ENCODE results near the gene C2CD3.

Gene C2CD3

GRCh38 chr11:74185695-74186094, 14.9 kb upstream of the C2CD3 start:
- H3K27me3 ChIP-seq (ENCODE audit: control insufficient read depth, insufficient read depth, low read length), result no peaks in the 10 kb centered on the region
- H3K9ac ChIP-seq (ENCODE audit: low read depth, low read length), result no peak overlapping the region
- H3K4me1 ChIP-seq (ENCODE audit: control insufficient read depth, insufficient read depth, low read length), result no peaks in the 10 kb centered on the region
- no peaks in the 10 kb centered on the region for H3K36me3 ChIP-seq (ENCODE audit: control insufficient read depth, insufficient read depth, low read length)
- H3K4me3 ChIP-seq (ENCODE audit: low read depth, low read length), result no peak overlapping the region
- H3K9me3 ChIP-seq (ENCODE audit: control insufficient read depth, insufficient read depth, low read length), result no peaks in the 10 kb centered on the region

- no peaks in the 10 kb centered on the region for H3K4me1 ChIP-seq (ENCODE audit: control insufficient read depth, insufficient read depth, low read length)
- no peak overlapping the region for H3K9ac ChIP-seq (ENCODE audit: low read depth, low read length)
- no peaks in the 10 kb centered on the region for H3K9me3 ChIP-seq (ENCODE audit: control insufficient read depth, insufficient read depth, low read length)
- no peaks in the 10 kb centered on the region for H3K27me3 ChIP-seq (ENCODE audit: control insufficient read depth, insufficient read depth, low read length)
- no peaks in the 10 kb centered on the region for H3K36me3 ChIP-seq (ENCODE audit: control insufficient read depth, insufficient read depth, low read length)
- H3K4me3 ChIP-seq (ENCODE audit: low read depth, low read length), result no peak overlapping the region
Observed at GRCh38 chr11:74185285-74185684, 14.5 kb upstream of the C2CD3 start.

GRCh38 chr11:74182635-74183034, 11.8 kb upstream of the C2CD3 start:
- Histone ChIP-seq H3K9me3 (ENCODE audit: control insufficient read depth, insufficient read depth, low read length) (no peaks in the 10 kb centered on the region), H3K27me3 (ENCODE audit: control insufficient read depth, insufficient read depth, low read length) (no peaks in the 10 kb centered on the region), H3K4me3 (ENCODE audit: low read depth, low read length) (no peak overlapping the region), H3K9ac (ENCODE audit: low read depth, low read length) (no peak overlapping the region), H3K36me3 (ENCODE audit: control insufficient read depth, insufficient read depth, low read length) (no peaks in the 10 kb centered on the region), H3K4me1 (ENCODE audit: control insufficient read depth, insufficient read depth, low read length) (no peaks in the 10 kb centered on the region)

- Histone ChIP-seq H3K9me3 (ENCODE audit: control insufficient read depth, insufficient read depth, low read length) (no peaks in the 10 kb centered on the region), H3K9ac (ENCODE audit: low read depth, low read length) (no peak overlapping the region), H3K4me3 (ENCODE audit: low read depth, low read length) (no peak overlapping the region), H3K36me3 (ENCODE audit: control insufficient read depth, insufficient read depth, low read length) (no peaks in the 10 kb centered on the region), H3K27me3 (ENCODE audit: control insufficient read depth, insufficient read depth, low read length) (no peaks in the 10 kb centered on the region), H3K4me1 (ENCODE audit: control insufficient read depth, insufficient read depth, low read length) (no peaks in the 10 kb centered on the region)
Observed at GRCh38 chr11:74179234-74180052, 8.6 kb upstream of the C2CD3 start.

- Histone ChIP-seq H3K36me3 (ENCODE audit: control insufficient read depth, insufficient read depth, low read length) (no peaks in the 10 kb centered on the region), H3K9ac (ENCODE audit: low read depth, low read length) (no peak overlapping the region), H3K9me3 (ENCODE audit: control insufficient read depth, insufficient read depth, low read length) (no peaks in the 10 kb centered on the region), H3K27me3 (ENCODE audit: control insufficient read depth, insufficient read depth, low read length) (no peaks in the 10 kb centered on the region), H3K4me3 (ENCODE audit: low read depth, low read length) (no peak overlapping the region), H3K4me1 (ENCODE audit: control insufficient read depth, insufficient read depth, low read length) (peaks cover 5% of the 10 kb centered on the region)
Observed at GRCh38 chr11:74175920-74176319, 5.1 kb upstream of the C2CD3 start.

GRCh38 chr11:74171997-74172396, 1.2 kb upstream of the C2CD3 start:
- H3K9ac ChIP-seq (ENCODE audit: low read depth, low read length), result peak overlapping the region; percentile 82
- H3K4me3 ChIP-seq (ENCODE audit: low read depth, low read length), result peak overlapping the region; percentile 99
- peaks cover 7% of the 10 kb centered on the region for H3K4me1 ChIP-seq (ENCODE audit: control insufficient read depth, insufficient read depth, low read length)
- H3K9me3 ChIP-seq (ENCODE audit: control insufficient read depth, insufficient read depth, low read length), result no peaks in the 10 kb centered on the region
- no peaks in the 10 kb centered on the region for H3K36me3 ChIP-seq (ENCODE audit: control insufficient read depth, insufficient read depth, low read length)
- H3K27me3 ChIP-seq (ENCODE audit: control insufficient read depth, insufficient read depth, low read length), result no peaks in the 10 kb centered on the region

GRCh38 chr11:74171630-74171968, 797 bp upstream of the C2CD3 start:
- peak overlapping the region; percentile 82 for H3K9ac ChIP-seq (ENCODE audit: low read depth, low read length)
- no peaks in the 10 kb centered on the region for H3K36me3 ChIP-seq (ENCODE audit: control insufficient read depth, insufficient read depth, low read length)
- no peaks in the 10 kb centered on the region for H3K9me3 ChIP-seq (ENCODE audit: control insufficient read depth, insufficient read depth, low read length)
- H3K27me3 ChIP-seq (ENCODE audit: control insufficient read depth, insufficient read depth, low read length), result no peaks in the 10 kb centered on the region
- peak overlapping the region; percentile 99 for H3K4me3 ChIP-seq (ENCODE audit: low read depth, low read length)
- H3K4me1 ChIP-seq (ENCODE audit: control insufficient read depth, insufficient read depth, low read length), result peaks cover 7% of the 10 kb centered on the region

GRCh38 chr11:74169738-74170458, 904 bp downstream of the C2CD3 start:
- peak overlapping the region; percentile 17 for H3K9ac ChIP-seq (ENCODE audit: low read depth, low read length)
- peak overlapping the region; percentile 99 for H3K4me3 ChIP-seq (ENCODE audit: low read depth, low read length)
- peaks cover 7% of the 10 kb centered on the region for H3K4me1 ChIP-seq (ENCODE audit: control insufficient read depth, insufficient read depth, low read length)
- no peaks in the 10 kb centered on the region for H3K27me3 ChIP-seq (ENCODE audit: control insufficient read depth, insufficient read depth, low read length)
- no peaks in the 10 kb centered on the region for H3K36me3 ChIP-seq (ENCODE audit: control insufficient read depth, insufficient read depth, low read length)
- H3K9me3 ChIP-seq (ENCODE audit: control insufficient read depth, insufficient read depth, low read length), result no peaks in the 10 kb centered on the region

GRCh38 chr11:74168838-74169237, 2.0 kb downstream of the C2CD3 start:
- H3K27me3 ChIP-seq (ENCODE audit: control insufficient read depth, insufficient read depth, low read length), result no peaks in the 10 kb centered on the region
- H3K4me3 ChIP-seq (ENCODE audit: low read depth, low read length), result no peak overlapping the region
- H3K9me3 ChIP-seq (ENCODE audit: control insufficient read depth, insufficient read depth, low read length), result no peaks in the 10 kb centered on the region
- H3K9ac ChIP-seq (ENCODE audit: low read depth, low read length), result no peak overlapping the region
- no peaks in the 10 kb centered on the region for H3K36me3 ChIP-seq (ENCODE audit: control insufficient read depth, insufficient read depth, low read length)
- peaks cover 7% of the 10 kb centered on the region for H3K4me1 ChIP-seq (ENCODE audit: control insufficient read depth, insufficient read depth, low read length)

- H3K27me3 ChIP-seq (ENCODE audit: control insufficient read depth, insufficient read depth, low read length), result no peaks in the 10 kb centered on the region
- no peak overlapping the region for H3K4me3 ChIP-seq (ENCODE audit: low read depth, low read length)
- no peaks in the 10 kb centered on the region for H3K36me3 ChIP-seq (ENCODE audit: control insufficient read depth, insufficient read depth, low read length)
- no peak overlapping the region for H3K9ac ChIP-seq (ENCODE audit: low read depth, low read length)
- no peaks in the 10 kb centered on the region for H3K9me3 ChIP-seq (ENCODE audit: control insufficient read depth, insufficient read depth, low read length)
- H3K4me1 ChIP-seq (ENCODE audit: control insufficient read depth, insufficient read depth, low read length), result no peaks in the 10 kb centered on the region
Observed at GRCh38 chr11:74162681-74163467, 7.9 kb downstream of the C2CD3 start.

- no peaks in the 10 kb centered on the region for H3K27me3 ChIP-seq (ENCODE audit: control insufficient read depth, insufficient read depth, low read length)
- no peak overlapping the region for H3K4me3 ChIP-seq (ENCODE audit: low read depth, low read length)
Observed at GRCh38 chr11:74159642-74160041, 11.2 kb downstream of the C2CD3 start.

More at GRCh38 chr11:74159642-74160041, 11.2 kb downstream of the C2CD3 start:
- Histone ChIP-seq H3K4me1 (ENCODE audit: control insufficient read depth, insufficient read depth, low read length) (no peaks in the 10 kb centered on the region), H3K9ac (ENCODE audit: low read depth, low read length) (no peak overlapping the region), H3K36me3 (ENCODE audit: control insufficient read depth, insufficient read depth, low read length) (no peaks in the 10 kb centered on the region), H3K9me3 (ENCODE audit: control insufficient read depth, insufficient read depth, low read length) (no peaks in the 10 kb centered on the region)
